ENCODE measurements around the gene C1QTNF4. TPM values are rescaled to one million over a fixed set of nuclear protein-coding genes. Genes with fewer than 3 reads are reported as not detected.
A peak's percentile ranks its signal among the peaks of the same experiment; 100 is the strongest.

Gene C1QTNF4
- total RNA-seq, 1 donor from 2014 or later = 1.3 TPM

DNA sequence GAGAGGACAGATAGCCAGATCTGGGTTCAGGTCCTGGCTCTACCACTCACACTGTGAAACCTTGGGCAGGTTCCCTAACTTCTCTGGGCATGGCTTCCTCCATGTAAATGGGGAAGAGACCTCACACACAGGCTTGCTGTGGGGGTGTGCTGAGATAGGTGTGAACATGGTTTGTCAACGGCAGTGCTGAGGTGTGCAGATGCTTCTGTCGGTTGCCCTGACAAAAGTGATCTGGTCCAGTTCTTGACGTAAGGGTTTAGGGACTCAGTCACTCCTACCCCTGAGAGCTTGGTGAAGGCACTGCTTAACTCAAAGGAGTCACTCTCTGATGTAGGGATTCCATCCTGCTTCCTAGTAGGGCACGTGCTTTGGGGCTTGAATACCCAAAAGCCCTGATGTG lies 2.0 kb downstream of the C1QTNF4 start:
- Histone ChIP-seq H3K27me3 (ENCODE audit: low read depth) (peaks cover 52% of the 10 kb centered on the region), H3K9me3 (no peaks in the 10 kb centered on the region), H3K4me3 (no peak overlapping the region), H3K4me1 (peaks cover 6% of the 10 kb centered on the region), H3K36me3 (no peaks in the 10 kb centered on the region), H3K27ac (no peak overlapping the region)
- ATAC-seq = no peak
- TF ChIP-seq, protein P1, sequence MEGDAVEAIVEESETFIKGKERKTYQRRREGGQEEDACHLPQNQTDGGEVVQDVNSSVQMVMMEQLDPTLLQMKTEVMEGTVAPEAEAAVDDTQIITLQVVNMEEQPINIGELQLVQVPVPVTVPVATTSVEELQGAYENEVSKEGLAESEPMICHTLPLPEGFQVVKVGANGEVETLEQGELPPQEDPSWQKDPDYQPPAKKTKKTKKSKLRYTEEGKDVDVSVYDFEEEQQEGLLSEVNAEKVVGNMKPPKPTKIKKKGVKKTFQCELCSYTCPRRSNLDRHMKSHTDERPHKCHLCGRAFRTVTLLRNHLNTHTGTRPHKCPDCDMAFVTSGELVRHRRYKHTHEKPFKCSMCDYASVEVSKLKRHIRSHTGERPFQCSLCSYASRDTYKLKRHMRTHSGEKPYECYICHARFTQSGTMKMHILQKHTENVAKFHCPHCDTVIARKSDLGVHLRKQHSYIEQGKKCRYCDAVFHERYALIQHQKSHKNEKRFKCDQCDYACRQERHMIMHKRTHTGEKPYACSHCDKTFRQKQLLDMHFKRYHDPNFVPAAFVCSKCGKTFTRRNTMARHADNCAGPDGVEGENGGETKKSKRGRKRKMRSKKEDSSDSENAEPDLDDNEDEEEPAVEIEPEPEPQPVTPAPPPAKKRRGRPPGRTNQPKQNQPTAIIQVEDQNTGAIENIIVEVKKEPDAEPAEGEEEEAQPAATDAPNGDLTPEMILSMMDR (IDR thresholded peaks at IDR 0.05) = no peak
- intact Hi-C loops (cut with DNase I) = no loop called here
- no peak for DNase-seq

DNA sequence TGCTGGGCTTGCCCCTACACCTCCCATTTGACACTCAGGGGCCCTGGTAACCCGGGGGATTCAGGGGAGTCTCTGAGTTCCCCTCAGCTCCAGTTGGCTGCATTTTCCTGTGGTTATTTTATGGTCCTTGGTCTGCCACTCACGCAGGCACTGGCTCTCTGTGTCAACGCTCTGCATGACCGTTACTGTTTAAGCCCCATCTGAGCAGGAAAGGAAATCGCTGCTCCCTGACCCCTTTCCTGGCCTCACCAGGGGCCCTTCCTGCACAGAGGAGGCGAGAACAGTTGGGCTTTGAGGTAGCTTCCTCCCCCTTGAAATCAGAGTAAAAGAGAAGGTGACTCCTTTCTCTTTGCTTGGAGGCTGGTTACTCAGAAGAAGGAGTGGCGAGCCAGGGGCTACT lies 2.4 kb downstream of the C1QTNF4 start:
- TF ChIP-seq, protein P1 (IDR thresholded peaks at IDR 0.05) = no peak
- Histone ChIP-seq H3K36me3 (no peaks in the 10 kb centered on the region), H3K9me3 (no peaks in the 10 kb centered on the region), H3K4me1 (peaks cover 6% of the 10 kb centered on the region), H3K27ac (no peak overlapping the region), H3K27me3 (ENCODE audit: low read depth) (peaks cover 52% of the 10 kb centered on the region), H3K4me3 (no peak overlapping the region)
- intact Hi-C loops (cut with DNase I) = no loop called here
- no peak for DNase-seq
- ATAC-seq = no peak

DNA sequence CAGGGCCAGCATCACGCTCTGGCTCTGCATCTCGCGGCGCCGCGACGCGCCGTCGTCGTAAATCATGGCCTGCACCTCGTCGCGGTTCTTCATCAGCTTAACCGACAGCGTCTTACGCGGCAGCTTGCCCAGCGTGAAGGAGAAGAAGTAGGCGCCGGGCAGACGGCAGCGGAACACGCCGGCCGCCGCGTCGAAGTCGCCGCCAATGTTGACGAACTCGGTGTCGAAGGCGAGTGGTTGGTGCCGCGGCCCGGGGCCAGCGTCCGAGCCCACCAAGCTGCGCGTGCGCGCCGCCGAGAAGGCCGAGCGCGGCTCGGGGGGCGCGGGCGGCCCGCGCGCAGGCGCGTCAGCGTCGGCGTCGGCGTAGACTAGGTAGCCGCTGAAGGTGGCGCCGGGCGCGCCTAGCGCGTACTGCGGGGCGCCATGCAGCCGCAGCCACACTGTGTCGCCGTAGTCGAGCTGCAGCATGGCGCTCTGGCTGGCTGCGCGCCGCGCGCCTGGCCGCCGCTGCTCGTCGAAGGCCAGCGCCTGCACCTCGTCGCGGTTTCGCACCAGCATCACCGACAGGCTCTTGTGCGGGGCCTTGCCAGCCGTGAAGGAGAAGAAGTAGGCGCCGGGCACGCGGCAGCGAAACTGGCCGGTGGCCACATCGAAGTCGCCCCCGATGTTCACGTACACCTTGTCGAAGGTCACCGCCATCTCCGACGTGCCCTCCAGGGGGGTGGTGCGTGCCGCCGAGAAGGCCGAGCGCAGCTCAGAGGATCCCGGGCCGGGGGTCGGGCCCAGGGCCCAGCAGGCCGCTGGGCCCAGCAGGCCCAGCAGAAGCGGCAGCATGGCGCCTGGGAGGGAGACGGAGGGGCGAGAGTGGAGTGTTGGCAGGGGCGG lies 4.0 kb downstream of the C1QTNF4 start:
- Histone ChIP-seq H3K9me3 (no peaks in the 10 kb centered on the region), H3K27ac (no peak overlapping the region), H3K4me3 (peak overlapping the region; percentile 33), H3K36me3 (peaks cover under 1% of the 10 kb centered on the region), H3K27me3 (ENCODE audit: low read depth) (peaks cover 48% of the 10 kb centered on the region), H3K4me1 (peaks cover 6% of the 10 kb centered on the region)
- no peak for ATAC-seq
- no peak for DNase-seq
- TF ChIP-seq, protein P1 (IDR thresholded peaks at IDR 0.05) = no peak
- intact Hi-C loops (cut with DNase I) = no loop called here

DNA sequence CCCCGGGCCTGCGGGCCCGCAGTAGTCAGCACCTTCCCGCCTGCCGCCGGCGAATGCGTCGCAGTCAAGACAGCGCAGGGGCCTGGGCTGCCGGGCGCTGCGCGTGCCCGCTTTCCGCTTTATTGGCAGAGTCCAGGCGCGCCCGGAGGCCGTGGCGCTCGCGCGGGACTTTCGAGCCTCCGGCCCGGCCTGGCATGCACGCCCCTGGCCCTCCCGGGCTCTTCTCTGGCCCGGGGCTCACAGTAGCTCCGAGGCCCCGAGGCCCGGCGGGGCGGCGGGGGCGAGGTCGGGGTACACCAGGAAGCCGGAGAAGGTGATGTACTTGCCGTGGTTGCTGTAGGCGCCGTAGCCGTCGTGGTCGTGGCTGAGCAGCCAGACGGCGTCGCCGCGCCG lies 4.6 kb downstream of the C1QTNF4 start:
- no peaks in the 10 kb centered on the region for H3K9me3 ChIP-seq
- H3K27ac ChIP-seq = no peak overlapping the region
- TF ChIP-seq, protein P1 (IDR thresholded peaks at IDR 0.05) = no peak
- H3K4me1 ChIP-seq = peaks cover 6% of the 10 kb centered on the region
- no peak for DNase-seq
- ATAC-seq = no peak
- H3K27me3 ChIP-seq (ENCODE audit: low read depth) = peaks cover 42% of the 10 kb centered on the region
- H3K36me3 ChIP-seq = peaks cover 7% of the 10 kb centered on the region
- peak overlapping the region; percentile 33 for H3K4me3 ChIP-seq
- intact Hi-C loops (cut with DNase I) = no loop called here

DNA sequence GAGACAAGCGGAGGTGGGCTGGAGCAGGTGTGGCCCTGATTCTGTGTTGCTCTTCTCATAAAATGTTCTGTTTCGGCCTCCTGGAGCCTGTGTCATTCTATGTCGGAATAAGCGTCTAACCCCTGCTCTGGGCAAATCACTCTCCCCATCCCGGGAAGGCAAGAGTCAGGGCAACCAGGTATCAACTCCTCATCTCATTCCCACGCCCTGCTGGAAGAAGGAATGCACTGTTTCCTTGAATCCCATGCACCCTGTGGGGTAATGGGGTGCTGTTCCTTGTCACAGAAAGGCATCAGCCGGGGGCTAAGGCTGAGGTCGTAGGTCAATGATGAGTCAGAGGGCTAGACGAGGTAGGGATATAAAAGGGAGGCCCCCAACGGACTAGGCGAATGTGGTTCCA lies 5.1 kb downstream of the C1QTNF4 start:
- Histone ChIP-seq H3K9me3 (no peaks in the 10 kb centered on the region), H3K4me3 (no peak overlapping the region), H3K36me3 (peaks cover 11% of the 10 kb centered on the region), H3K27me3 (ENCODE audit: low read depth) (peaks cover 37% of the 10 kb centered on the region), H3K27ac (no peak overlapping the region), H3K4me1 (peaks cover 3% of the 10 kb centered on the region)
- TF ChIP-seq, protein P1 (IDR thresholded peaks at IDR 0.05) = no peak
- intact Hi-C loops (cut with DNase I) = no loop called here
- DNase-seq (no peak), ATAC-seq (no peak)

Measured in lower lobe of right lung (tissue), 2 donors.